Suprapubic skin (tissue), 4 donors: ENCODE data around the gene DALRD3. TPM values are rescaled to one million over a fixed set of nuclear protein-coding genes. Genes with fewer than 3 reads are reported as not detected.

Source experiments
- DNase-seq, 2 donors: peaks; one replicate each; pipeline ENCODE4 v3.0.0-alpha.2; 2019; ENCODE audit warnings: low spot score in 2 of 2
- H3K27ac ChIP-seq: fragments of 200-600 bp; sonication (generic); one replicate; pipeline ENCODE4 v1.5.1; 2019
- H3K27me3 ChIP-seq: fragments of 200-600 bp; sonication (generic); one replicate; pipeline ENCODE4 v1.5.1; 2019
- H3K36me3 ChIP-seq: fragments of 200-600 bp; sonication (generic); one replicate; pipeline ENCODE4 v1.5.1; 2019
- H3K4me1 ChIP-seq: fragments of 200-600 bp; sonication (generic); one replicate; pipeline ENCODE4 v1.5.1; 2019
- H3K4me3 ChIP-seq: fragments of 200-600 bp; sonication (generic); one replicate; pipeline ENCODE4 v1.5.1; 2019; ENCODE audit warnings: mild to moderate bottlenecking
- H3K9me3 ChIP-seq: fragments of 200-600 bp; sonication (generic); one replicate; pipeline ENCODE4 v1.5.1; 2019
- CTCF ChIP-seq, 2 donors: fragments of 200-600 bp in 1 of 2; fragments of 450-650 bp in 1 of 2; sonication (generic) in 1 of 2; IDR thresholded peaks; one replicate each; pipeline ENCODE4 v1.5.1; 2016 to 2019; ENCODE audit warnings: antibody characterized with exemption in 2 of 2, mild to moderate bottlenecking in 1 of 2, moderate library complexity in 1 of 2
- EP300 ChIP-seq: sonication (generic); formaldehyde crosslinking; IDR thresholded peaks from one replicate; pipeline ENCODE4 v1.6.1; 2017; ENCODE audit warnings: antibody characterized with exemption
- POLR2A ChIP-seq, 2 donors: fragments of 450-650 bp; IDR thresholded peaks; one replicate each; pipeline ENCODE4 v1.6.1; 2017; ENCODE audit warnings: antibody characterized with exemption in 2 of 2, mild to moderate bottlenecking in 2 of 2, moderate library complexity in 2 of 2
- POLR2AphosphoS5 ChIP-seq, 3 donors: sonication (generic); formaldehyde crosslinking; IDR thresholded peaks; one replicate each; pipeline ENCODE4 v1.6.1; 2017; ENCODE audit warnings: antibody characterized with exemption in 3 of 3
- WGBS: methylation state at CpG from one replicate; pipeline ENCODE4 v1.1.5; 2018; 5-methylcytosine and 5-hydroxymethylcytosine counted together
- total RNA-seq, 4 donors: library from RNA; depleted of rRNA; stranded (reverse); fragments of >200 nt; gene quantifications; one replicate each; pipeline ENCODE4 v1.1.0, GENCODE V29; 2016

Gene DALRD3
- total RNA-seq, 4 donors from 2014 or later = 44.3 to 55.4 (median 50.7) TPM

DNA sequence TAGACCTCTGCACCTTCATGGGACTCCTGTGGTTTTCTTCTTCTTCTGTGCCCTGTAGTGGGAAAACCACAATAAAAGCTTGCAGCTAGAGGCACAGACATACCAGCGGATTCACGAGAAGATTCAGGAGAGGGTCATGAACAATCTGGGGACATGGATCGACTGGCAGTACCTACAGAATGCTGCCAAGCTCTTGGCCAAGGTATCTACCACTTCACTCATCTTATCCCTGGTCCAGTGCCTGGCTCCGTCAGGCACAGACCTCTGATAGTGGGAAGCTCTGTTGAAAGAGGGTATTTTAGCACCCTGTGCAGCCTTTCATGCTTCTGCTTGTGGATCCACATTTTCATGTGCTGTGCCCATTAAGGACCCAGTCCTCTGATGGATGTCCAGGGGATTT is 38.1 kb downstream of the DALRD3 start:
- WGBS = 98% methylated on average over 4 of the region's 4 CpGs
- no peaks in the 10 kb centered on the region for H3K9me3 ChIP-seq
- H3K4me1 ChIP-seq = peaks cover 8% of the 10 kb centered on the region
- peaks cover 91% of the 10 kb centered on the region for H3K36me3 ChIP-seq
- no peak overlapping the region for H3K4me3 ChIP-seq
- H3K27ac ChIP-seq = no peak overlapping the region
- no peak for TF ChIP-seq CTCF (IDR thresholded peaks at IDR 0.05)
- no peak for TF ChIP-seq POLR2AphosphoS5 (IDR thresholded peaks at IDR 0.05)
- no peak for TF ChIP-seq POLR2A (IDR thresholded peaks at IDR 0.05)
- no peak for TF ChIP-seq EP300
- no peaks in the 10 kb centered on the region for H3K27me3 ChIP-seq
- no peak for DNase-seq

DNA sequence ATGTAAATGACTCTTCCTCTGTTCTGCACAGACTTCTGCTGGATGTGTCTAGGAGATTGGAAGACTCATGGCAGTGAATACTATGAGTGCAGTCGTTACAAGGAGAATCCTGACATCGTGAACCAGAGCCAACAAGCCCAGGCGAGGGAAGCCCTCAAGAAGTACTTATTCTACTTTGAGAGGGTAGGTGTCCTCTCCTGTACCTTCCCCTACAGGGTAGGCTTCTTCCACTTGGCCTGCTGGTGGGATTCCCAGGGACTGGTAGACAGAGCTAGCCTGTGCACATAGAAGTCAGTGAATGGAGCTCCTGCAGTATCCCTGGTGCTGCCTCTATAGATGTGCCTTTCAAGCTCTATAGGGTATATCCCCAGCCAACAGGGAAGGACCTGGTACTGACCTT is 38.9 kb downstream of the DALRD3 start:
- Histone ChIP-seq H3K27me3 (no peaks in the 10 kb centered on the region), H3K9me3 (no peaks in the 10 kb centered on the region), H3K27ac (no peak overlapping the region), H3K36me3 (peaks cover 91% of the 10 kb centered on the region), H3K4me3 (no peak overlapping the region), H3K4me1 (peaks cover 8% of the 10 kb centered on the region)
- 95% methylated on average over 3 of the region's 3 CpGs for WGBS
- TF ChIP-seq POLR2AphosphoS5 (IDR thresholded peaks at IDR 0.05) = no peak
- no peak for TF ChIP-seq CTCF (IDR thresholded peaks at IDR 0.05)
- TF ChIP-seq EP300 = no peak
- no peak for TF ChIP-seq POLR2A (IDR thresholded peaks at IDR 0.05)
- DNase-seq = no peak

- Histone ChIP-seq H3K27ac (no peak overlapping the region), H3K4me3 (no peak overlapping the region), H3K27me3 (no peaks in the 10 kb centered on the region), H3K4me1 (peaks cover 8% of the 10 kb centered on the region), H3K36me3 (peaks cover 92% of the 10 kb centered on the region), H3K9me3 (no peaks in the 10 kb centered on the region)
- WGBS = 87% methylated on average over 10 of the region's 10 CpGs
- TF ChIP-seq EP300 = no peak
- TF ChIP-seq CTCF (IDR thresholded peaks at IDR 0.05) = no peak
- TF ChIP-seq POLR2AphosphoS5 (IDR thresholded peaks at IDR 0.05) = no peak
- no peak for TF ChIP-seq POLR2A (IDR thresholded peaks at IDR 0.05)
- no peak for DNase-seq
Measured at GRCh38 chr3:48974076-48974864, 44.1 kb downstream of the DALRD3 start.

DNA sequence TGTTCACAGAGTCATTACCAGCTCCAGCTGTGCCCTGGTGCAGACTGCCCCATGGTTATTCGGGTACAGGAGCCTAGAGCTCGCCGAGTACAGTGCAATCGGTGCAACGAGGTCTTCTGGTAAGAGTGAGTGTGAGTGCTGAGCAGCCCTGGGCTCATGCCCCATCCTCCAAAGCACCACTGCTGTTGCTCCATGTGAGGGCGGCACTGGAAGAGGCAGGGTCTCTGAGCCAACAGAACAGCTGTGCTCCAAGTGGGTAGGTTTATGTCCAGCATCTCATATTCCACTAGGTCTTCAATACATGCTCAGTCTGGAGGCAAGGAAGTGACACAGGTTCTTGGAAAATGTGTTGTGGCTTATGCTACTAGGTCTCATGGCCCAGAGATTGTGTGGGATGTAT is 47.8 kb downstream of the DALRD3 start:
- peaks cover 90% of the 10 kb centered on the region for H3K36me3 ChIP-seq

More for the DNA sequence above, 47.8 kb downstream of the DALRD3 start:
- WGBS = 91% methylated on average over 4 of the region's 6 CpGs
- H3K4me3 ChIP-seq = no peak overlapping the region
- DNase-seq = no peak
- peaks cover 3% of the 10 kb centered on the region for H3K4me1 ChIP-seq
- no peak overlapping the region for H3K27ac ChIP-seq
- no peaks in the 10 kb centered on the region for H3K27me3 ChIP-seq
- H3K9me3 ChIP-seq = no peaks in the 10 kb centered on the region
- TF ChIP-seq CTCF (IDR thresholded peaks at IDR 0.05) = no peak
- TF ChIP-seq POLR2A (IDR thresholded peaks at IDR 0.05) = no peak
- no peak for TF ChIP-seq POLR2AphosphoS5 (IDR thresholded peaks at IDR 0.05)
- TF ChIP-seq EP300 = no peak
